A549 (cell line): ENCODE results near the gene C15orf62. TPM values are rescaled to one million over a fixed set of nuclear protein-coding genes. Genes with fewer than 3 reads are reported as not detected.
A peak's percentile ranks its signal among the peaks of the same experiment; 100 is the strongest.

Experiments used
- ATAC-seq, 2 experiments: fragments of 200-7000 bp in 1 of 2; fragments of >200 bp in 1 of 2; cut with Nextera tagmentation in 1 of 2; cut with Tn5 transposase in 1 of 2; 3 replicates each; pipeline versions ENCODE4 v1.8.0 to v1.9.1; 2018 to 2020; ENCODE audit warnings: mild to moderate bottlenecking in 1 of 2, moderate library complexity in 1 of 2
- CTCF ChIA-PET: fragments of 300-600 bp; sonication (Branson Sonifier 250); formaldehyde crosslinking; extraction: SDS; loops from one replicate; lab custom pipeline; 2021; ENCODE audit warnings: antibody characterized with exemption, inconsistent platforms; lab: Yijun Ruan, JAX
- POLR2A ChIA-PET: fragments of 350-600 bp; formaldehyde crosslinking; extraction: SDS; loops from one replicate; lab custom pipeline; 2021; ENCODE audit warnings: antibody characterized with exemption, inconsistent platforms; lab: Yijun Ruan, JAX
- DNase-seq, 2 experiments: peaks; one replicate each; pipeline versions ENCODE4 v3.0.0 to v3.0.0-alpha.2; 2011 to 2016; ENCODE audit warnings: low read depth in 1 of 2, low spot score in 1 of 2
- FAIRE-seq: peaks from 2 replicates; lab custom pipeline; 2011; peaks lifted over from hg19 to GRCh38; lab: Jason Lieb, UNC
- H3K27ac ChIP-seq, 2 experiments: fragments of >200 bp; sonication (Bioruptor Twin); formaldehyde crosslinking; 3 replicates each; pipeline ENCODE4 v1.5.1; 2016 to 2017
- H3K4me1 ChIP-seq: fragments of >200 bp; sonication (Bioruptor Twin); formaldehyde crosslinking; 3 replicates; pipeline ENCODE4 v1.6.1; 2016
- H3K4me2 ChIP-seq: fragments of >200 bp; sonication (Bioruptor Twin); formaldehyde crosslinking; 3 replicates; pipeline ENCODE4 v1.6.1; 2016
- H3K4me3 ChIP-seq: fragments of >200 bp; sonication (Bioruptor Twin); formaldehyde crosslinking; 3 replicates; pipeline ENCODE4 v1.5.1; 2016
- H3K9me3 ChIP-seq: fragments of >200 bp; sonication (Bioruptor Twin); formaldehyde crosslinking; 3 replicates; pipeline ENCODE4 v1.6.1; 2016
- ATOH8 ChIP-seq: fragments of 250-450 bp; sonication (Bioruptor Pico); IDR thresholded peaks from 2 replicates; pipeline ENCODE4 v1.5.0; 2020; ENCODE audit warnings: low read depth, mild to moderate bottlenecking, moderate library complexity
- BHLHE40 ChIP-seq: IDR thresholded peaks from 2 replicates; pipeline ENCODE4 v1.6.1; 2012; ENCODE audit warnings: low read depth, low read length, inconsistent platforms
- CBX2 ChIP-seq: fragments of 200-600 bp; sonication (generic); IDR thresholded peaks from 2 replicates; pipeline ENCODE4 v1.6.1; 2016; ENCODE audit warnings: low read depth, mild to moderate bottlenecking, borderline replicate concordance
- E2F6 ChIP-seq: IDR thresholded peaks from 2 replicates; pipeline ENCODE4 v1.6.1; 2012; ENCODE audit warnings: low read depth, borderline replicate concordance
- EHF ChIP-seq: fragments of 250-450 bp; sonication (Bioruptor Pico); IDR thresholded peaks from 2 replicates; pipeline ENCODE4 v1.5.0; 2020; ENCODE audit warnings: mild to moderate bottlenecking
- EHMT2 ChIP-seq: fragments of 200-600 bp; sonication (generic); IDR thresholded peaks from 2 replicates; pipeline ENCODE4 v1.6.1; 2016; ENCODE audit warnings: antibody characterized with exemption, low read depth, mild to moderate bottlenecking, moderate library complexity
- ESRRA ChIP-seq: fragments of 150-350 bp; IDR thresholded peaks from 2 replicates; pipeline ENCODE4 v1.6.1; 2014; ENCODE audit warnings: mild to moderate bottlenecking, low read length, borderline replicate concordance
- FOSB ChIP-seq: fragments of 250-450 bp; sonication (Bioruptor Pico); IDR thresholded peaks from 2 replicates; pipeline ENCODE4 v1.5.0; 2020; ENCODE audit warnings: mild to moderate bottlenecking, moderate library complexity
- GATA3 ChIP-seq: IDR thresholded peaks from 2 replicates; pipeline ENCODE4 v1.6.1; 2012; ENCODE audit warnings: borderline replicate concordance
- HES2 ChIP-seq: fragments of >200 bp; sonication (Bioruptor Twin); formaldehyde crosslinking; IDR thresholded peaks from 2 replicates; pipeline ENCODE4 v1.6.1; 2016
- HMGXB4 ChIP-seq: fragments of 250-450 bp; sonication (Bioruptor Pico); IDR thresholded peaks from 2 replicates; pipeline ENCODE4 v1.5.0; 2021; ENCODE audit warnings: mild to moderate bottlenecking, moderate library complexity, borderline replicate concordance
- HOXB13 ChIP-seq: fragments of 250-450 bp; sonication (Bioruptor Pico); IDR thresholded peaks from 2 replicates; pipeline ENCODE4 v1.5.0; 2020; ENCODE audit warnings: low read depth, mild to moderate bottlenecking, moderate library complexity
- JUN ChIP-seq, 2 experiments: fragments of >200 bp; sonication (Bioruptor Twin); formaldehyde crosslinking; IDR thresholded peaks; 2 replicates in 1 of 2; 3 replicates in 1 of 2; pipeline ENCODE4 v1.6.1; 2016 to 2017
- JUNB ChIP-seq: fragments of >200 bp; sonication (Bioruptor Twin); formaldehyde crosslinking; IDR thresholded peaks from 2 replicates; pipeline ENCODE4 v1.6.1; 2016
- KDM1A ChIP-seq: fragments of 200-600 bp; sonication (generic); IDR thresholded peaks from 2 replicates; pipeline ENCODE4 v1.6.1; 2016; ENCODE audit warnings: low read depth, mild to moderate bottlenecking
- KDM5A ChIP-seq: fragments of 200-600 bp; sonication (generic); IDR thresholded peaks from 2 replicates; pipeline ENCODE4 v1.6.1; 2016; ENCODE audit warnings: antibody characterized with exemption, mild to moderate bottlenecking
- MYC ChIP-seq: IDR thresholded peaks from 2 replicates; pipeline ENCODE4 v1.6.1; 2012; ENCODE audit warnings: mild to moderate bottlenecking, inconsistent platforms, low read length, improper control_type of control experiment, borderline replicate concordance
- NR3C1 ChIP-seq: fragments of >200 bp; sonication (Bioruptor Twin); formaldehyde crosslinking; IDR thresholded peaks from 3 replicates; pipeline ENCODE4 v1.6.1; 2017
- RAD21 ChIP-seq, 2 experiments: fragments of >200 bp in 1 of 2; sonication (Bioruptor Twin) in 1 of 2; formaldehyde crosslinking in 1 of 2; IDR thresholded peaks in 1 of 2; conservative IDR thresholded peaks in 1 of 2; 2 replicates in 1 of 2; 3 replicates in 1 of 2; pipeline ENCODE4 v1.6.1; 2012 to 2018; ENCODE audit warnings: inconsistent platforms in 1 of 2
- RARB ChIP-seq: fragments of 250-450 bp; sonication (Bioruptor Pico); IDR thresholded peaks from 2 replicates; pipeline ENCODE4 v1.8.0; 2021; ENCODE audit warnings: mild to moderate bottlenecking, moderate library complexity
- RCOR1 ChIP-seq: fragments of 150-350 bp; IDR thresholded peaks from 2 replicates; pipeline ENCODE4 v1.6.1; 2014; ENCODE audit warnings: antibody characterized with exemption, low read length, low read depth
- REST ChIP-seq: fragments of 200-600 bp; sonication (generic); IDR thresholded peaks from 2 replicates; pipeline ENCODE4 v1.6.1; 2016; ENCODE audit warnings: antibody characterized with exemption, mild to moderate bottlenecking, moderate library complexity
- RNF2 ChIP-seq: fragments of 200-600 bp; sonication (generic); IDR thresholded peaks from 2 replicates; pipeline ENCODE4 v1.6.1; 2016; ENCODE audit warnings: low read depth, mild to moderate bottlenecking, antibody characterized with exemption, moderate library complexity, borderline replicate concordance
- SMC3 ChIP-seq: fragments of >200 bp; sonication (Bioruptor Twin); formaldehyde crosslinking; IDR thresholded peaks from 3 replicates; pipeline ENCODE4 v1.6.1; 2018; ENCODE audit warnings: inconsistent platforms
- TFCP2L1 ChIP-seq: fragments of 250-450 bp; sonication (Bioruptor Pico); IDR thresholded peaks from 2 replicates; pipeline ENCODE4 v1.5.0; 2021; ENCODE audit warnings: mild to moderate bottlenecking
- ZC3H11A ChIP-seq: fragments of 450-650 bp; IDR thresholded peaks from 2 replicates; pipeline ENCODE4 v1.6.1; 2014; ENCODE audit warnings: antibody characterized with exemption, mild to moderate bottlenecking
- ZSCAN20 ChIP-seq: fragments of 250-450 bp; sonication (Bioruptor Pico); IDR thresholded peaks from 2 replicates; pipeline ENCODE4 v1.8.0; 2022; ENCODE audit warnings: mild to moderate bottlenecking, moderate library complexity
- WGBS: methylation state at CpG from one replicate; pipeline ENCODE4 v1.1.6; 2017; ENCODE audit errors: missing lambda C conversion rate; 5-methylcytosine and 5-hydroxymethylcytosine counted together
- polyA plus RNA-seq, 4 experiments: library from polyadenylated mRNA; depleted of rRNA in 3 of 4; stranded (reverse); fragments of >200 nt; fragmentation: RNase III in 1 of 4; extraction: RNeasy Plus Mini Kit Qiagen cat#74134 plus additional on column Dnase treatment in 1 of 4; gene quantifications; 2 replicates in 3 of 4; 3 replicates in 1 of 4; pipeline ENCODE4 v1.2.3, GENCODE V29; 2011 to 2017

C15orf62 gene
- polyA plus RNA-seq, 2 of the 4 experiments (the other 2 are of a cell fraction): 0.10 to 0.13 TPM

GRCh38 chr15:40796512-40796911 lies 26.7 kb downstream of the C15orf62 start:
- Histone ChIP-seq H3K27ac (peak overlapping the region in 1 of 2 experiments; percentile 47; a peak in 2 of 6 replicates), H3K9me3 (no peaks in the 10 kb centered on the region), H3K4me3 (no peak overlapping the region), H3K4me1 (peaks cover 47% of the 10 kb centered on the region), H3K4me2 (0 out of 3 replicates have a peak overlapping the region, but pooled peaks have one; percentile 13)
- no peak for DNase-seq
- 94% methylated on average over 5 of the region's 5 CpGs for WGBS
- FAIRE-seq: no peak
- POLR2A ChIA-PET: no interaction called here
- no peak for ATAC-seq
- CTCF ChIA-PET: interaction anchor here (0.6 to 1.7 kb wide), 4 partner anchors 10 to 246 kb away, joined by 3 to 4 read pairs (median 4); no protein-coding TSS in a partner anchor
- TF ChIP-seq ATOH8 (CRISPR knock-in tag): no peak
- no peak for TF ChIP-seq ESRRA
- no peak for TF ChIP-seq KDM5A
- no peak for TF ChIP-seq RNF2
- no peak for TF ChIP-seq RCOR1
- TF ChIP-seq GATA3: no peak
- no peak for TF ChIP-seq HMGXB4 (CRISPR knock-in tag)
- no peak for TF ChIP-seq SMC3
- no peak for TF ChIP-seq JUNB

- no peak for TF ChIP-seq SMC3
- no peak for TF ChIP-seq REST
- no peak for TF ChIP-seq ESRRA
- TF ChIP-seq CBX2: no peak
- TF ChIP-seq JUN (IDR thresholded peaks at IDR 0.05): no peak
- no peak for TF ChIP-seq KDM1A
- TF ChIP-seq NR3C1: no peak
- TF ChIP-seq EHF (CRISPR knock-in tag): no peak
- no peak for TF ChIP-seq HES2
- TF ChIP-seq JUNB: no peak
- H3K4me3 ChIP-seq: no peak overlapping the region
- ATAC-seq: no peak
- POLR2A ChIA-PET: no interaction called here
- peaks cover 19% of the 10 kb centered on the region for H3K4me1 ChIP-seq
- FAIRE-seq: no peak
- CTCF ChIA-PET: no interaction called here
- no peak for DNase-seq
- no peak overlapping the region for H3K4me2 ChIP-seq
- WGBS: 87% methylated on average over 3 of the region's 3 CpGs
- H3K27ac ChIP-seq: 0 out of 6 replicates have a peak overlapping the region, but pooled peaks of 1 of the 2 experiments have one; percentile 35
- no peaks in the 10 kb centered on the region for H3K9me3 ChIP-seq
These were observed 29.7 kb downstream of the C15orf62 start for GRCh38 chr15:40799523-40799922.

- H3K4me2 ChIP-seq: no peak overlapping the region
- no peak for FAIRE-seq
- POLR2A ChIA-PET: no interaction called here
- no peak overlapping the region for H3K27ac ChIP-seq
- WGBS: 83% methylated on average over 2 of the region's 2 CpGs
- H3K4me1 ChIP-seq: peaks cover 11% of the 10 kb centered on the region; the same call in 1 of the 3 replicates
- no peak for ATAC-seq
- CTCF ChIA-PET: no interaction called here
- no peaks in the 10 kb centered on the region for H3K9me3 ChIP-seq
- H3K4me3 ChIP-seq: no peak overlapping the region
- DNase-seq: no peak
- no peak for TF ChIP-seq JUNB
- no peak for TF ChIP-seq EHMT2
- TF ChIP-seq ZSCAN20 (CRISPR knock-in tag): no peak
- TF ChIP-seq RARB (CRISPR knock-in tag): no peak
- no peak for TF ChIP-seq BHLHE40
- TF ChIP-seq TFCP2L1 (CRISPR knock-in tag): no peak
- TF ChIP-seq KDM1A: no peak
- TF ChIP-seq HES2: no peak
- no peak for TF ChIP-seq HOXB13
- TF ChIP-seq SMC3: no peak
- TF ChIP-seq E2F6: no peak
- no peak for TF ChIP-seq RCOR1
- TF ChIP-seq ZC3H11A: no peak
- no peak for TF ChIP-seq FOSB (CRISPR knock-in tag)
- no peak for TF ChIP-seq MYC
- no peak for TF ChIP-seq RAD21 (conservative IDR thresholded peaks at IDR 0.05 in 1 of 2, IDR thresholded peaks at IDR 0.05 in 1 of 2)
- TF ChIP-seq EHF (CRISPR knock-in tag): no peak
These were observed 33.3 kb downstream of the C15orf62 start for GRCh38 chr15:40803076-40803475.
